Mesothelial cell of epicardium (in vitro differentiated cells): Measurements from ENCODE around the gene MAEA. TPM values are rescaled to one million over a fixed set of nuclear protein-coding genes. Genes with fewer than 3 reads are reported as not detected.

Experiments used
- DNase-seq, 2 experiments: peaks; one replicate each; pipeline ENCODE4 v3.0.0; 2021; ENCODE audit warnings: low spot score in 2 of 2; ENCODE audit not compliant: unreplicated experiment in 2 of 2
- H3K27ac Mint-ChIP-seq: 2 replicates; pipeline ENCODE4 v1.8.0; 2021; ENCODE audit warnings: mixed read lengths
- H3K27me3 Mint-ChIP-seq: 2 replicates; pipeline ENCODE4 v1.8.0; 2021; ENCODE audit warnings: low read depth, mixed read lengths
- H3K36me3 Mint-ChIP-seq: 2 replicates; pipeline ENCODE4 v1.8.0; 2021; ENCODE audit warnings: mixed read lengths
- H3K4me1 Mint-ChIP-seq: 2 replicates; pipeline ENCODE4 v1.8.0; 2021; ENCODE audit warnings: mixed read lengths
- H3K4me3 Mint-ChIP-seq: 2 replicates; pipeline ENCODE4 v1.8.0; 2021; ENCODE audit warnings: mild to moderate bottlenecking, moderate library complexity, mixed read lengths
- H3K9me3 Mint-ChIP-seq: 2 replicates; pipeline ENCODE4 v1.8.0; 2021; ENCODE audit warnings: mixed read lengths
- total RNA-seq: library from RNA; stranded (reverse); gene quantifications from 3 replicates; pipeline ENCODE4 v1.2.1, GENCODE V29; 2021
- TF ChIP-seq, protein P1 (sequence below): fragments of 200-600 bp; sonication (generic); IDR thresholded peaks from one replicate; pipeline ENCODE4 v1.5.0; 2021; ENCODE audit warnings: antibody characterized with exemption; ENCODE audit not compliant: unreplicated experiment

The MAEA gene
- total RNA-seq, 1 donor from 2014 or later: 73.4 TPM

DNA sequence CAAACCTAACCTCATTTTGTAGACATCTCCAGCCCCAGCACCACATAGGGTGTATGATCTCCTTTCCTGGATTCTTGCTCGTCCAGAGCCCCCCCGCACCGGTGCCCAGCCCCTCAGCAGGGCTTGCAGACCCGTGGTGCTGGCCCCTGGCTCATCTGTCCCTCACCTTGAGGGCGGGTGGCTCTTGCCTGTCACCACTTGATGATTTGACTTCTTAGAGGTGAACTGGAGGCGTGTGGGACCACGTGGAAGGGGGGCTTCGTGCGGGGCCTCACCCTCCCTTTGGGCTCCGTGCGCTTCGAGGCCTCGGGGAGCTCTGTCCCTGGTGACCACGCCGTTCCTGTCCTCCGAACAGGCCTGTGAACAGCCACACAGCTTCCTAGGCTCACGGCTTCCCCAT lies 72.8 kb downstream of the MAEA start:
- H3K4me1 Mint-ChIP-seq: no peaks in the 10 kb centered on the region
- TF ChIP-seq, protein P1, sequence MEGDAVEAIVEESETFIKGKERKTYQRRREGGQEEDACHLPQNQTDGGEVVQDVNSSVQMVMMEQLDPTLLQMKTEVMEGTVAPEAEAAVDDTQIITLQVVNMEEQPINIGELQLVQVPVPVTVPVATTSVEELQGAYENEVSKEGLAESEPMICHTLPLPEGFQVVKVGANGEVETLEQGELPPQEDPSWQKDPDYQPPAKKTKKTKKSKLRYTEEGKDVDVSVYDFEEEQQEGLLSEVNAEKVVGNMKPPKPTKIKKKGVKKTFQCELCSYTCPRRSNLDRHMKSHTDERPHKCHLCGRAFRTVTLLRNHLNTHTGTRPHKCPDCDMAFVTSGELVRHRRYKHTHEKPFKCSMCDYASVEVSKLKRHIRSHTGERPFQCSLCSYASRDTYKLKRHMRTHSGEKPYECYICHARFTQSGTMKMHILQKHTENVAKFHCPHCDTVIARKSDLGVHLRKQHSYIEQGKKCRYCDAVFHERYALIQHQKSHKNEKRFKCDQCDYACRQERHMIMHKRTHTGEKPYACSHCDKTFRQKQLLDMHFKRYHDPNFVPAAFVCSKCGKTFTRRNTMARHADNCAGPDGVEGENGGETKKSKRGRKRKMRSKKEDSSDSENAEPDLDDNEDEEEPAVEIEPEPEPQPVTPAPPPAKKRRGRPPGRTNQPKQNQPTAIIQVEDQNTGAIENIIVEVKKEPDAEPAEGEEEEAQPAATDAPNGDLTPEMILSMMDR: no peak
- H3K27ac Mint-ChIP-seq: no peak overlapping the region
- H3K36me3 Mint-ChIP-seq: peaks cover 4% of the 10 kb centered on the region
- H3K9me3 Mint-ChIP-seq: no peaks in the 10 kb centered on the region
- H3K27me3 Mint-ChIP-seq: no peaks in the 10 kb centered on the region
- no peak for DNase-seq
- H3K4me3 Mint-ChIP-seq: no peak overlapping the region

DNA sequence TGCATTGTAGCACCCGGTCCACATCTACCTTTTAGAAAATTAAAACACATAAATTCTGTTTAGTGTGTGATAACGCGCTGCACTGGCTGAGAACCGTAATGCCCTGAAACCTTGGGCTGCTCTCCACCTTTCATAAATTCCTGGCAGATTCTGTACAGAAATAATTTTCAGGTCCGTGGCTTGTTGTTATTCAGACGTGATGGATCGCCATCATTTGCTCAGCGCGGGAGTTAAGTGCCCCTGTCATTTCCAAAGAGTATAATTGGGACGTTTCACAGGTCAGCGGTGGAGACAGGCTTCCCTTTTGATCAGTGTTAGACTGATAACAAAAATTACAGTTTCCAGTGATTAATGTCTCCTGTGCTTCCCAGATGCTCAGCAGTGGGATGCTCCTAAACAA lies 73.8 kb downstream of the MAEA start:
- peaks cover 4% of the 10 kb centered on the region for H3K36me3 Mint-ChIP-seq
- H3K4me1 Mint-ChIP-seq: no peaks in the 10 kb centered on the region
- no peaks in the 10 kb centered on the region for H3K27me3 Mint-ChIP-seq
- H3K4me3 Mint-ChIP-seq: no peak overlapping the region
- TF ChIP-seq, protein P1: no peak
- H3K27ac Mint-ChIP-seq: no peak overlapping the region
- DNase-seq: no peak
- H3K9me3 Mint-ChIP-seq: no peaks in the 10 kb centered on the region

DNA sequence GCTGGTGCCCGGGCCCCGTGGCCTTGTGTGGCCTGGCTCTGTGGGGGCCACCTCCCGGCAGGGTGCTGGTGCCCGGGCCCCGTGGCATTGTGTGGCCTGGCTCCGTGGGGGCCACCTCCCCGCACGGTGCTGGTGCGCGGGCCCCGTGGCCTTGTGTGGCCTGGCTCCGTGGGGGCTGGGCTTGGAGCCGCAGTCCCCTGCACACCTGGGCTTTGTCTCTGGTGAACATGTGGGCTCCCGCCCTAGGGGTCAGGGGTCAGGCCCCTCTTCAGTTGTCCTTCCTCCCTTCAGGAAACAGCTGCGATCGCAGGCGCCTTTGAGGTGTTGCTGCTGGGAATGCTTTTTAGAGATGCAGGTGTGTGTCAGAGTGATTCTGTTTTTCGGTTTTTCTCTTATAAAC lies 74.5 kb downstream of the MAEA start:
- H3K27me3 Mint-ChIP-seq: no peaks in the 10 kb centered on the region
- no peaks in the 10 kb centered on the region for H3K4me1 Mint-ChIP-seq
- no peak overlapping the region for H3K4me3 Mint-ChIP-seq
- no peak overlapping the region for H3K27ac Mint-ChIP-seq
- no peak for DNase-seq
- no peaks in the 10 kb centered on the region for H3K36me3 Mint-ChIP-seq
- no peaks in the 10 kb centered on the region for H3K9me3 Mint-ChIP-seq
- TF ChIP-seq, protein P1: no peak

DNA sequence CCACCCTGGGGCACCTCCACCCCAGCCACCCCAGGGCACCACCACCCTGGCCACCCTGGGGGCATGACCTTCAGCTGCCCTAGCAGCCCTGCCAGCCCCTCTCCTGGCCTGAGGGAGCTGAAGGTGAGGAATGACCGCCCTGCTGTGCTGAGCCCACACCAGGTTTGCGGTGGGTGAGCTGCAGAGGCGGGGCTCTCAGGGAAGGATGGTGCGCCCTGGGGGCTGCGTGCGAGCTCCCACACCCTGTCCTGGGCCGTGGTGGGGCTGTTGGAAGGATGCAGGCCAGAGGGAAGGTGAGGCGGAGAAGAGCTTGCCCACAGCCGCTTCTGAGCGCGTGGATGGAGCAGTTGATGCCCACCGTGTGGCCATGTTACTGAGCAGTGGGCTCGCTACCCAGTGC lies 75.1 kb downstream of the MAEA start:
- H3K4me3 Mint-ChIP-seq: no peak overlapping the region

DNA sequence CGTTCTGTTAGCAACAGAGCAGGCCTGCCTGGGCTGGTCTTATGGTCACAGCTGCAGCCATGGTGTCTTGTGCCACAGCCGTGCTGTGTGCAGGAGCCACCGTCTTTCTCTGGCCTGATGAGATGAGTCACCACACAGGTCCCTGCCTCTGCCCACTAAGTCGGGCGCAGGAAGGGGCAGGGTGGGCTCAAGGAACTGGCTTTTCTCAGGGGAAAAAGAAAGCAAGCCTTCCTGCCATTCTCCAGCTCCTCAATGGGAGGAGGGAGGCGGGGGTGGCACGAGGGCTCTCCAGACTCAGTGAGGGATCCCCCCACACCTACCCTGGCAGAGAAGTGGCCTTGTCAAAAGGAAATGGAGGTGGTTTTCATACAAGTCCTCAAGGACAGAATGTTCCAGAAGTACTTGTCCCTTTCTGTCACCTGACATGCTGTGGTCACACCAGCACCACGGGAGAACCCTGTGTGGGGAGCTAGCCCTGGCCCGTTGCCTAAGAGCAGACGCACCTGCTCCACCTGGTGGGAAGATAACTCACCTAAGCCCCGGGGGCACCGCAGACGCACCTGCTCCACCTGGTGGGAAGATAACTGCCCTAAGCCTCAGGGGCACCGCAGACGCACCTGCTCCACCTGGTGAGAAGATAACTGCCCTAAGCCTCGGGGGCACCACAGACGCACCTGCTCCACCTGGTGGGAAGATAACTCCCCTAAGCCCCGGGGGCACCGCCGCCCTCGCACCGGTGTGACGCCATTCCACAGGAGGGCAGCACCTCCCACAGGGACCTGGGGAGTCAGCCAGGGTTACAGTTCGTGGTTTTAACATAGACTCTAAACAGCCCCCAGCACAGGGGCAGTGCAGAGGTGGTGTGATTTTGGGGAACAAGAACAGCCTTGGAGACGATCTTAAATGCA lies 75.8 kb downstream of the MAEA start:
- Mint-ChIP-seq H3K4me3 (no peak overlapping the region), H3K4me1 (peaks cover 3% of the 10 kb centered on the region), H3K27ac (no peak overlapping the region), H3K36me3 (no peaks in the 10 kb centered on the region), H3K9me3 (no peaks in the 10 kb centered on the region), H3K27me3 (no peaks in the 10 kb centered on the region)
- DNase-seq: no peak
- TF ChIP-seq, protein P1: no peak

More for the DNA sequence above, 75.1 kb downstream of the MAEA start:
- Mint-ChIP-seq H3K27me3 (no peaks in the 10 kb centered on the region), H3K9me3 (no peaks in the 10 kb centered on the region), H3K4me1 (peaks cover 3% of the 10 kb centered on the region), H3K36me3 (no peaks in the 10 kb centered on the region), H3K27ac (no peak overlapping the region)
- DNase-seq: no peak
- TF ChIP-seq, protein P1: no peak
